K562 (cell line): ENCODE results near the gene ANP32B.

Experiments
- SMARCA4 ChIP-seq: fragments of 450-650 bp; IDR thresholded peaks from 2 replicates; pipeline ENCODE4 v1.6.1; 2016
- ZNF445 ChIP-seq: fragments of 250-450 bp; sonication (Bioruptor Pico); IDR thresholded peaks from 2 replicates; pipeline ENCODE4 v1.4.0; 2020; ENCODE audit warnings: low read depth, mild to moderate bottlenecking, moderate library complexity

DNA sequence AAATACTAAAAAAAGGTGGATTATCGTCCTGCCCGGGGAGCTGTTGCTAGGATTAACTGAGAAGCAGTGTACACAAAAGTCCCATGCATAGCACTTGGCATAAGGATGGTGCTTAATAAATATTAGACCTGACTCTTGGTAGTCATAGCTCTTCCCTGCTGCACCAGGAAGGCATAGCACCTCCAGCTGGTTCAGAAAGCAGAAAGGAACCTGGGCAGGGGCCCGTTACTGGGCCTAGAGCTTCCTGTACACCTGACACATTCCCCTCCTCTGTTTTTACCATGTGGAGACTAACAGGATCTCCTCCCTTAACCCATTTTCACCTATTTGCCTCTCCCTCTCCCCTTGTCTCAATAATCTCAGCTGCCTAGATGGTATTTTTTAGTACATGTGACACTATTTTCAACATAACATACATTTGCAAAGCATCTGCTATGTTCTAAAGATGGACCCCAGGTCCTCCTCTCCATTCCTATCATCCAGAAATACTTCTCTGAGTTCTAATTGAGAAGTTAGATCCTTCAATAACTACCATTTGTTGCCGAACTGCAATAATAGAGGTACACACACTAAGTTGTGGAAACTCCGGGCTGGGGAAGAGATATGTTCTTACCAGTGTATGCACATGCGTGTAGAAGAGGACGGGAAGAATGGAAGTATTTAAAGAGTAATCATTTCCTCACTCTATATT is 3.2 kb upstream of the ANP32B start:
- no peak for TF ChIP-seq ZNF445 (CRISPR knock-in tag)
- TF ChIP-seq SMARCA4: no peak
